ENCODE data around the gene RTCA.

GRCh38 chr1:100306735-100307313 lies 40.8 kb downstream of the RTCA start:
- TF ChIP-seq EZH2 (IDR thresholded peaks at IDR 0.05) (no peak), CTCF (IDR thresholded peaks at IDR 0.05) (no peak)

Measured in neural progenitor cell (in vitro differentiated cells).